ENCODE measurements around the gene KRTAP5-9.
"Not testable (repeated sequence)": the region's sequence is repeated elsewhere in the genome, so short reads cannot be mapped to it uniquely, and the experiment has no call there.

KRTAP5-9 gene

GRCh38 chr11:71527576-71528210, 20.5 kb upstream of the KRTAP5-9 start:
- H3K9me3 ChIP-seq (ENCODE audit: low read length), result no peaks in the 10 kb centered on the region
- no peaks in the 10 kb centered on the region for H3K9me2 ChIP-seq (ENCODE audit: low read depth, low read length)
- no peaks in the 10 kb centered on the region for H3K36me3 ChIP-seq (ENCODE audit: insufficient read depth, low read length)
- H3K4me2 ChIP-seq (ENCODE audit: low read length), result no peak overlapping the region
- H3K27me3 ChIP-seq (ENCODE audit: insufficient read depth, low read length), result no peaks in the 10 kb centered on the region
- H2AFZ ChIP-seq (ENCODE audit: low read length), result no peak overlapping the region
- no peaks in the 10 kb centered on the region for H3K4me1 ChIP-seq (ENCODE audit: insufficient read depth, low read length, severe bottlenecking)
- no peak for TF ChIP-seq EZH2 (IDR thresholded peaks at IDR 0.05; ENCODE audit: borderline replicate concordance, low read length)
- TF ChIP-seq, protein P1, sequence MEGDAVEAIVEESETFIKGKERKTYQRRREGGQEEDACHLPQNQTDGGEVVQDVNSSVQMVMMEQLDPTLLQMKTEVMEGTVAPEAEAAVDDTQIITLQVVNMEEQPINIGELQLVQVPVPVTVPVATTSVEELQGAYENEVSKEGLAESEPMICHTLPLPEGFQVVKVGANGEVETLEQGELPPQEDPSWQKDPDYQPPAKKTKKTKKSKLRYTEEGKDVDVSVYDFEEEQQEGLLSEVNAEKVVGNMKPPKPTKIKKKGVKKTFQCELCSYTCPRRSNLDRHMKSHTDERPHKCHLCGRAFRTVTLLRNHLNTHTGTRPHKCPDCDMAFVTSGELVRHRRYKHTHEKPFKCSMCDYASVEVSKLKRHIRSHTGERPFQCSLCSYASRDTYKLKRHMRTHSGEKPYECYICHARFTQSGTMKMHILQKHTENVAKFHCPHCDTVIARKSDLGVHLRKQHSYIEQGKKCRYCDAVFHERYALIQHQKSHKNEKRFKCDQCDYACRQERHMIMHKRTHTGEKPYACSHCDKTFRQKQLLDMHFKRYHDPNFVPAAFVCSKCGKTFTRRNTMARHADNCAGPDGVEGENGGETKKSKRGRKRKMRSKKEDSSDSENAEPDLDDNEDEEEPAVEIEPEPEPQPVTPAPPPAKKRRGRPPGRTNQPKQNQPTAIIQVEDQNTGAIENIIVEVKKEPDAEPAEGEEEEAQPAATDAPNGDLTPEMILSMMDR (IDR thresholded peaks at IDR 0.05; ENCODE audit: low read length), result no peak
- H3K4me3 ChIP-seq (ENCODE audit: low read depth, low read length, poor library complexity, severe bottlenecking), result no peak overlapping the region
- H4K20me1 ChIP-seq (ENCODE audit: insufficient read depth, low read length), result no peaks in the 10 kb centered on the region
- H3K79me2 ChIP-seq (ENCODE audit: insufficient read depth, low read length), result no peaks in the 10 kb centered on the region
- no peaks in the 10 kb centered on the region for H3F3A ChIP-seq (ENCODE audit: insufficient read depth, low read length)
- H3K27ac ChIP-seq (ENCODE audit: low read depth, low read length, poor library complexity, severe bottlenecking), result no peak overlapping the region
- no peak overlapping the region for H3K9ac ChIP-seq (ENCODE audit: low read length)

DNA sequence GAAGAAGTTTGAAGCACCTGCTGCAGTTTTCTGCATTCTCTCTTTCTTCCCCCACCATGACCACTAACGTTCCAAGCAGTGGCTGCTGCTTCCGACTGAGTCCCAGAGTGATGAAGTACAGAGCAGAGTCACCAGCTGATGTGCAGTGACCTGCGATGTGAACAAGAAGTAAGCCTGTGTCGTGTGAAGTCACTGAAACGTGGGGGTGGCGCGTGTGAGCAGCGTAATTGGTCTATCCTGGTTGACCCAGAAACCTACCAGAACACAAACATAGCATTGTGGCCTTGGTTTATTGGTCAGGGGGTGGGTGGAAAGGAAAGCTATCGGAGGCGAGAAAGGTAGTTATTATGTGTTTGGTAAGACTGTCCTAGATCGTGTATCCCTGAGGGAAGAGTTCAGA, 17.6 kb upstream of the KRTAP5-9 start:
- Histone ChIP-seq H3K27ac (ENCODE audit: low read depth, low read length, poor library complexity, severe bottlenecking) (no peak overlapping the region), H4K20me1 (ENCODE audit: insufficient read depth, low read length) (no peaks in the 10 kb centered on the region), H3F3A (ENCODE audit: insufficient read depth, low read length) (no peaks in the 10 kb centered on the region), H3K4me3 (ENCODE audit: low read depth, low read length, poor library complexity, severe bottlenecking) (no peak overlapping the region), H3K79me2 (ENCODE audit: insufficient read depth, low read length) (no peaks in the 10 kb centered on the region), H3K27me3 (ENCODE audit: insufficient read depth, low read length) (no peaks in the 10 kb centered on the region), H2AFZ (ENCODE audit: low read length) (no peak overlapping the region), H3K4me1 (ENCODE audit: insufficient read depth, low read length, severe bottlenecking) (no peaks in the 10 kb centered on the region), H3K9me2 (ENCODE audit: low read depth, low read length) (no peaks in the 10 kb centered on the region), H3K9ac (ENCODE audit: low read length) (no peak overlapping the region), H3K9me3 (ENCODE audit: low read length) (no peaks in the 10 kb centered on the region), H3K36me3 (ENCODE audit: insufficient read depth, low read length) (no peaks in the 10 kb centered on the region), H3K4me2 (ENCODE audit: low read length) (no peak overlapping the region)
- TF ChIP-seq EZH2 (IDR thresholded peaks at IDR 0.05; ENCODE audit: borderline replicate concordance, low read length), result no peak
- TF ChIP-seq, protein P1 (IDR thresholded peaks at IDR 0.05; ENCODE audit: low read length), result no peak

DNA sequence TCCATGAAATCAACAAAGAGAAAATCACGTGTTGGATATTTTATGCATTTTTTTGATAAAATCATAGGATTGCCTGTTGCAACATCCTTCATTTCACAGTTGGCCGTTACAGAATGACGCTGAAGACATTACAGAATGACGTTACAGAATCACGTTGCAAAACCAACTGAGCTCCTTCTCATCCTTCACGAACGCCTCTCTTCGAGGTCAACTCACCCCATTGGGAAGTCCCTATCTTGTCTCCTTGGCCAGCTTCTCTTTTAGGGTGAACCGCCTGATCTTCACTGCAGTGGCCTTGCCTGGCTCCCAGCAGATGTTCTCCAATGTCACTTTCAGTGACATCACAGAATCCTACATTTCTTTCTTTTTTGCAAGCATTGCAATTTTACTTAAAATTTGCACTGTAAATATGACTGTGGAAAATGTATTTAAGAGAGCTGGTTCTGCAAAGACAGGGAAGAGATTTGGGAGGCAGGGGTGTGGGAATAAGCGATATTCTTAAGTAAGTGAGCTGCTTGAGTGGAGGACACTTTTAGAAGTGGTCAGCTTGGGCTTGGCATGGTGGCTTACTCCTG, 16.1 kb upstream of the KRTAP5-9 start:
- Histone ChIP-seq H3K27ac (ENCODE audit: low read depth, low read length, poor library complexity, severe bottlenecking) (no peak overlapping the region), H3K4me1 (ENCODE audit: insufficient read depth, low read length, severe bottlenecking) (no peaks in the 10 kb centered on the region), H3K9me3 (ENCODE audit: low read length) (no peaks in the 10 kb centered on the region), H3F3A (ENCODE audit: insufficient read depth, low read length) (no peaks in the 10 kb centered on the region), H2AFZ (ENCODE audit: low read length) (no peak overlapping the region), H3K9me2 (ENCODE audit: low read depth, low read length) (no peaks in the 10 kb centered on the region), H3K27me3 (ENCODE audit: insufficient read depth, low read length) (no peaks in the 10 kb centered on the region), H4K20me1 (ENCODE audit: insufficient read depth, low read length) (no peaks in the 10 kb centered on the region), H3K36me3 (ENCODE audit: insufficient read depth, low read length) (no peaks in the 10 kb centered on the region), H3K4me2 (ENCODE audit: low read length) (no peak overlapping the region), H3K79me2 (ENCODE audit: insufficient read depth, low read length) (no peaks in the 10 kb centered on the region), H3K4me3 (ENCODE audit: low read depth, low read length, poor library complexity, severe bottlenecking) (no peak overlapping the region), H3K9ac (ENCODE audit: low read length) (no peak overlapping the region)
- TF ChIP-seq, protein P1 (IDR thresholded peaks at IDR 0.05; ENCODE audit: low read length), result no peak
- no peak for TF ChIP-seq EZH2 (IDR thresholded peaks at IDR 0.05; ENCODE audit: borderline replicate concordance, low read length)

DNA sequence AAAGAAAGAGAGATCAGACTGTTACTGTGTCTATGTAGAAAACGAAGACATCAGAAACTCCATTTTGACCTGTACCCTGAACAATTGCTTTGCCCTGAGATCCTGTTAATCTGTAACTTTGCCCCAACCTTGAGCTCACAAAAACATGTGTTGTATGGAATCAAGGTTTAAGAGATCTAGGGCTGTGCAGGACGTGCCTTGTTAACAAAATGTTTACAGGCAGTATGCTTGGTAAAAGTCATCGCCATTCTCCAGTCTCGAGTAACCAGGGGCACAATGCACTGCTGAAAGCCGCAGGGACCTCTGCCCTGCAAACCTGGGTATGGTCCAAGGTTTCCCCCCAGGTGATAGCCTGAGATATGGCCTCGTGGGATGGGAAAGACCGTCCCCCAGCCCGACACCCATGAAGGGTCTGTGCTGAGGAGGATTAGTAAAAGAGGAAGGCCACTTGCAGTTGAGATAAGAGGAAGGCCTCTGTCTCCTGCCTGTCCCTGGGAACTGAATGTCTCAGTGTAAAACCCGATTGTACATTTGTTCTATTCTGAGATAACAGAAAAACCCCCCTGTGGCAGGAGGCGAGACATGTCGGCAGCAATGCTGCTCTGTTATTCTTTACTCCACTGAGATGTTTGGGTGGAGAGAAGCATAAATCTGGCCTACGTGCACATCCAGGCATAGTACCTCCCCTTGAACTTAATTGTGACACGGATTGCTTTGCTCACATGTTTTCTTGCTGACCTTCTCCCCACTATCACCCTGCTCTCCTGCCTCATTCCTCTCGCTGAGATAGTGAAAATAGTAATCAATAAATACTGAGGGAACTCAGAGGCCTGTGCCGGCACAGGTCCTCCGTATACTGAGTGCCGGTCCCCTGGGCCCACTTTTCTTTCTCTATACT, 13.3 kb upstream of the KRTAP5-9 start:
- not testable (repeated sequence) for H3K27ac ChIP-seq (ENCODE audit: low read depth, low read length, poor library complexity, severe bottlenecking); H3K4me3 ChIP-seq (ENCODE audit: low read depth, low read length, poor library complexity, severe bottlenecking); H3K9me3 ChIP-seq (ENCODE audit: low read length); H3K9ac ChIP-seq (ENCODE audit: low read length); H3K9me2 ChIP-seq (ENCODE audit: low read depth, low read length); H3F3A ChIP-seq (ENCODE audit: insufficient read depth, low read length); H3K4me2 ChIP-seq (ENCODE audit: low read length); H3K4me1 ChIP-seq (ENCODE audit: insufficient read depth, low read length, severe bottlenecking); H3K79me2 ChIP-seq (ENCODE audit: insufficient read depth, low read length); H2AFZ ChIP-seq (ENCODE audit: low read length); H4K20me1 ChIP-seq (ENCODE audit: insufficient read depth, low read length); H3K27me3 ChIP-seq (ENCODE audit: insufficient read depth, low read length); H3K36me3 ChIP-seq (ENCODE audit: insufficient read depth, low read length)
